ENCODE results near the gene KATNBL1.

DNA sequence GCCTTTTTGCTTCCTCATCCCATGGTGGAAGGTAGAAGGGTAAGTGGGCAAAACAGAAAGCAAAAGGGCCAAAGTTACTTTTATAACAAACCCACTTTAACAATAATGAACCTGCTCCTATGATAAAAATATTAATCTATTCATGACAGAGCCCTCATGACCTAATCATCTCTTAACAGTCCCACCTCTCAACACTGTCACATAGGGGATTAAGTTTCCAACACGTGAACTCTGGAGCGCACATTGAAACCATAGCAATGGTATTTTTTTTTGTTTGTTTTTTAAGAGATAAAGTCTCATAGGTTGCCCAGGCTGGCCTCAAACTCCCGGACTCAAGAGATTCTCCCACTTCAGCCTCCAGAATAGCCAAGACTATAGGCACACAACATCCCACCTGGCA lies 30.7 kb downstream of the KATNBL1 start:
- TF ChIP-seq YY1 (IDR thresholded peaks at IDR 0.05; ENCODE audit: insufficient read depth, insufficient read length) (no peak), ZNF274 (IDR thresholded peaks at IDR 0.05; ENCODE audit: low read depth, low read length) (no peak), SUZ12 (IDR thresholded peaks at IDR 0.05; ENCODE audit: extremely low read depth, insufficient read depth, insufficient read length) (no peak)
